Hematopoietic multipotent progenitor cell treated with erythropoietin and hydrocortisone succinate and interleukin-3 and kit ligand, for 4 days (in vitro differentiated cells): ENCODE results near the gene SEC61A1.

Experiments used
- DNase-seq: peaks from one replicate; pipeline ENCODE4 v3.0.0-alpha.2; 2015

Gene SEC61A1

DNA sequence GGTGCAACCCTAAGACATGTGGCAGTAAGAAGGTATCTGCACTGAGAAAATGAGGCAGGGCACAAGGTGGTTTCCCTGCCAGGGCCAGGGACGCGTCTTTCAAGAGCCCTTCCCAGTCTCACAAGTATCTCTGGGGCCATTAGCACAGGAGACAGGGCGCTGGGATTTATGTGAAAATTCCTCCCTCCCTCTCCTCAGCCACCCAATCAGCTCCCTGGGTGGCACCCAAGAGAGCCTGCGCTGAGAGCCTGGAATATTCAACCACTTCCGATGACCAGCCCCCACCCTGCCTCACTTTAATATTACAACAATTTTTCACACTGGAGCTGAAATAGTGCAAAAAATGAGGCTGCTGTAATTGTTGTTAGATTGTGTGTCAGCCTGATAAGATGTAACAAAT, 26.1 kb downstream of the SEC61A1 start:
- no peak for DNase-seq

DNA sequence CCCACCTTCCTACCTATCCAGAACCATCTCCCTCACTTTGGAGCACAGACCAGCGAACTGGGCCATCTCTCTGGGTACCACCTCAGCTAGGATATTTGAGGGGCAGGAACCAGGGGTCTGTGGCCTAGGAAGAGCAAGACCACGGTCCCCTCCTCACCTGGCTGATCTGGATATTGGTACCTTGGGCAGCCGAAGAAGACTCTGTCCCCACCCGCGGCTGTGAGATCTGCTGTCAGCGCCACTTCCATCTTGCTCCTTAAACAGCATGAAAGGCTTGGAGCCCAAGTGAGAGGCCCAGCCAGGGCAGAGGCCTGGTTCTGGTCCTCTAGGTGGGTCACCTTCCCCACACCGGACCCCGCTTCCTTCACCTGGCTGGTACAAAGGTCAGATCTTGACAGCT, 26.6 kb downstream of the SEC61A1 start:
- DNase-seq: no peak

DNA sequence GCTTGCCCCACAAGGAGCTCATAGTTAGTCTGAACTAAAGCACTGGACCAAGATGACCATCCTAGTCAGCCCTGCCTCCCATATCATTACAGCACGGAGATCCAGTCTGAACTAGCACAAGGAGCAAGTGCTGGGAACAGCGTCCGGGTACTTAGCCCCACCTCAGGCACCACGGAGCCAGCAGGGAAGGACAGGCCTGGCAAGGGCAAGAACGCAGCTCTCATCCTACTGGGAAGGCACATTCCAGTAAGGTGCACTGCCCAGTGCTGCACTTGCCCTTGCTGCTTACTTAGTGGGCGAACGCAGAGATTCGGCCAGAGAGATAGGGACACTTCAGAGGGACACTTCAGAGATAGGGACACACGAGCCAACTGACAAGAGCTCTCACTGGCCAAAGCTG, 27.6 kb downstream of the SEC61A1 start:
- DNase-seq: no peak

DNA sequence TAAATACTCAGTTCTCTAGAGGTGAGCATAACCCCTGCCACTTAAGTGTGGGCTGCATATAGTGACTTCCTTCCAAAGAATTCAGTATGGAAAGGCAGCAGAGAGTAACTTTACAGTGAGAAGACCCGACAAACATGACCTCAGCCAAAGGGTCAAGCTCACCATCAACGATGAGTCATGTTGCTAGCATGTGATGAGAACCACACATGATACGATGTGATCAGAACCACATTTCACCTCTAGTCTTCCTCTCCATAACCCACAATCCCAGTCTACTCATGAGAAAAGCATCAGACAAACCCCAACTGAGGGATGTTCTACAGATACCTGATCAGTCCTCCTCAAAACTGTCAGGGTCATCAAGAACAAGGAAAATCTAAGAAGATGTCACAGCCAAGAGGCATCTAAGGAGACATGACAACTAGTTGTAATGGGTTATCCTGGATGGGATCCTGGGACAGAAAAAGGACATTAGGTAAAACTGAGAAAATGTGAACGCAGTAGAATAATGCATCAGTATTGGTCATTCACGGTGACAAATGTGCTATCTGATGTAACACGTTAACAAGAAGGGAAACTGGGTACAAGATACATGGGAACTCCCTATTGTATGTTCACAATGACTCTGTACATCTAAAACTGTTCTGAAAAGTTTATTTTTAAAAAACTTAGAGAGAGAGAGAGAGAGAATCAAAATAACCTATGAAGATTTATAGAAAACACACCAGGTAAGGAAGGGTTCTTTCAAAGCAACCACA, 28.3 kb downstream of the SEC61A1 start:
- peak; percentile 44 for DNase-seq

DNA sequence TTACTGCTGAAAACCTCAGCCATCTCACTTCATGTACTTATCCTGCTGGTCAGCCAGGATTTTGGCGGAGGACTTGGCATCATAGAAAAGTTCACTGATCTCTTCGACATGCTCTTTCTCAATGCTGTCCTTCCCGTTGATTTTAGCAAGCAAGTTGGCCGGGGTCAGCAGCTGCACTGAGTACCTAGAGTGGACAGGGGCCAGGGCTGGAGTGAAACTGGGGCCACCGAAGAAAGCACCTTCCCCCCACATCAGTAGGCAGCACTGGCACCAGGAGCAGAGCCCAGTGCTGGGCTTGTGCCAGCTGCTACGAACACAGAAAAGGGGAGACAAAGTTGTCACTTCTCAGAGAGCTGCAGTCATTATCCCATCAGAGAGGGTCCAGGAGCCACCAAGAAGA, 29.0 kb downstream of the SEC61A1 start:
- DNase-seq: no peak

DNA sequence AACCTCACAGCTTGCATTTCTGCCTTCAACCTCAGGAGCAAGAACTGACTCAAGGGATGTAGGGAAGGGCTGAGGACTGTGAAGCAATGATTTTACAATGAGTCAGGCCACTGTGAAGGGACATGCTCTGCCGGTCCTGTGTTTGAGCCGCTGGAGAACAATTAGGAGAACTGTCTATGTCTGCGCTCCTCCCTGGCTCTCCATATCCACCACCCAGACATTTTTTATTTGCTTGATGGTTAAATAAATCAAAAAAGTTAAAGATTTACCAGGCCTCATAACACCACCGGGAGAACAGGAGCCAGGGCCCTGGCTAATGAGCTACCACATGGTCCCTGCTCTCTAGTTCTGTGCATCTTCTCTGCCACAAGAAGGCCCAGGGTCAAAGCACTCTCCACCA, 29.6 kb downstream of the SEC61A1 start:
- DNase-seq: no peak

DNA sequence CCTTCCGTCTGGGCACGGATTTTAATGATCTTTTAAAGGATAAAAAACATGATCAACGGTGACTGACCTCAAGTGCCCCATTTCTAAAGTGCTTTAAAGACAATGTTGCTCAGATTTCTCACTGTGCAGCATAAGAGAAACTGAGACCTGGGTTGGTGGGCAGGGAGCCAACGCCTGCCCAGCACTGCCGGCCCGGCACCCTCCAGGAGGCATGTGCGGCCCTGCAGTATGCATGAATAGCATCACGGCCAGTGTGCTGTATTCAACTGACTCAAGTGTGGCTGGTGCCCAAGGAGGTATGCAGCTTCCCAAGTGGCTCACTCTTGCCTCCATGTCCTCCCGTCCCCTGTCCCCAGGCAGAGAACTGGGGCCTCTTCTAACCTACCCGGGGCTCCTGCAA, 30.3 kb downstream of the SEC61A1 start:
- DNase-seq: no peak

DNA sequence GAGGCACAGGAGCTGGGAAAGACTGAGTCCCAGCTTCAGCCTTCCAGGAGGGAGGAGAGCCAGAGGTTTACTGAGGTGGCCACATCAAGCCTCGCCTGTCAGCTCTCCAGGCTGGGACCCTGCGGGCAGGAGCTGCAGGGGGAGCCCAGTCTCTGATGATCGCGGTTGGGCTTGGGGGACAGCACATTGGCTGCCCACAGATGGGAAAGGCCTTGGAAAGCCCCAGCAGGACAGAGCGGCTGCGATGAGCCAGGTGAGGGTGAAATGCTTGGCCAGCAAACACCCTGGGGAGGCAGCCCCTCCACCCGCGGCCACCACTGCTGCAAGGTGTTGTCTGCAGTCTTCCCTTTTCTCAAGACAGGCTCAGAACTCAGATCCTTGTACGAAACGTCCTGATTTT, 31.2 kb downstream of the SEC61A1 start:
- DNase-seq: no peak

DNA sequence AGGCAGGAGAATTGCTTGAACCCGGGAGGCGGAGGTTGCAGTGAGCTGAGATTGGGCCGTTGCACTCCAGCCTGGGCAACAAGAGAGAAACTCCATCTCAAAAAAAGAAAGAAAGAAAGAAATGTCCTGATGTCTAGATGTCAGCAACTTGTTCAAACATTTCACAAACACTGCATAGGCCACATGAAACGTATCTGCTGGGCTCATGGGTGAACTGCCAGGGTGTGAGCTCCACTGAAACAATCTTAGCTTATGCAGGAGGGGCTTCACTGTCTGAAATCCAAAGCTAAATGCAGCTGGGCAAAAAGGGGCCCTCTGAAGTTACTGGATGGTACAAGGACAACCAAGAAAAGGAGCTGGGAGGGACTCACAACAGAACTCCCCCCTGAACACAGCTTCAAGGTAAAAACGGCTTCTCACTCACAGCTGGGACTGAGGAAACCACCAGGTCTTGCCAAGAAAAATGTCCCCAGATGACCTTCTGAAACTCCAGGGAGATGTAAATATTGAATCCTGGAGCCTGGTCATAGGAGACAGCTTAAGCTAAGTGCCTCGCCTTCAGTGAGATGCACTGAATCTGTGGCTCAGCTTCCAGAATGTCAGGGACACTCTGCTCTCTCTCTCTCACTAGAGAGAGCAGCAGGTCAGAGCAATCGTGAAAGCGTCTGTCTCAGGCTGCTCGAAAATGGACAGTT, 31.9 kb downstream of the SEC61A1 start:
- DNase-seq: no peak

DNA sequence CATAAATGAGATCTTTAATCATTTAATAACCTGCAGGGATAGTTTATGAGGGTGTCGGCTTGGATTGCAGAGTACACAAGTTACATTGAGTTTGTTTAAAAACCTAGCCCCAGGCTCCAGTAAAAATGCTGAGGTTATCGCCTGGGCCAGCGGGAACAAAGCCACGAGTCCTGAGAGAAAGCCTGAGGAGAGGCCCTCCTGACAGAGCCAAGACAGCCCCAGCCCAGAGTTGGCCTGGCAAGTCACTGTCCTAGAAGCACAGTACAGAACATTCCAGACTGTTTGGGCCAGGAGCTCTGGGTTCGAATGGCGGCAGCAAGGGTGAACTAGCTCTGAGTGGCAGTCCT, 32.4 kb downstream of the SEC61A1 start:
- DNase-seq: no peak

DNA sequence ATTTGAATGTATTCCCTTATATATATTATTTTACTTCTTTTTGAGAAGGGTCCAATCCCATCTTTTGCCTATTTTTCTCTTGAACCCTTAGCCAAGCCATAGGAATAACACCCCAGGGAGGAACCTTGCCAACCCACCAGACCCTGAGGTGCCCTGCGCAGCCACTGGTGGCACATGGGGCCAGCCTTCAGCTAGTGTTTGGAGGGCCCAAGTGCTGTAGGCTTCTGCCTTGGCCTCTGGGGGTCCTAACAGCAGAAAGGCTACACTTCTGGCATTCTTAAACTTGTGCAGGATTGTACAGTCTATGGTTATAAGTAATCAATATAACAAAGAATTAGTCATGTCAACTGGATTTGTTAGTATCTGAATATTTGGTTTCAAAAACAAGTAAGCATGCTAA, 36.9 kb downstream of the SEC61A1 start:
- DNase-seq: peak; percentile 42

DNA sequence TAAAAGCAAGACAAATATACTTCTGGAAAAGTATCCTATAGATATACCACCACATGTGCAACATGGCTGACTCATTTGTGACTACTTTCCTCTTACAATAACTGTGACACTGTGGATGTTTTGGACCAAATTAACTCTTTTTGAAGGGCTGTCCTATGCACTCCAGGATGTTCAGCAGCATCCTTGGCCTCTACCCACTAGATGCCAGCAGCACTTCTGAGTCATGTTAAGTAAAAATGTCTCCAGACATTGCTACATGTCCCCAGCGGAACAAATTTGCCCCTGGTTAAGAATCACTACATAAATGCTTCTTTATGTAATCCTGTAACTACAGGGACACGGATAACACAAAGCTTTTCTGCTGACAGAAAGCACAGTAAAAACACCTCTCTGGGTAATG, 39.3 kb downstream of the SEC61A1 start:
- DNase-seq: no peak

DNA sequence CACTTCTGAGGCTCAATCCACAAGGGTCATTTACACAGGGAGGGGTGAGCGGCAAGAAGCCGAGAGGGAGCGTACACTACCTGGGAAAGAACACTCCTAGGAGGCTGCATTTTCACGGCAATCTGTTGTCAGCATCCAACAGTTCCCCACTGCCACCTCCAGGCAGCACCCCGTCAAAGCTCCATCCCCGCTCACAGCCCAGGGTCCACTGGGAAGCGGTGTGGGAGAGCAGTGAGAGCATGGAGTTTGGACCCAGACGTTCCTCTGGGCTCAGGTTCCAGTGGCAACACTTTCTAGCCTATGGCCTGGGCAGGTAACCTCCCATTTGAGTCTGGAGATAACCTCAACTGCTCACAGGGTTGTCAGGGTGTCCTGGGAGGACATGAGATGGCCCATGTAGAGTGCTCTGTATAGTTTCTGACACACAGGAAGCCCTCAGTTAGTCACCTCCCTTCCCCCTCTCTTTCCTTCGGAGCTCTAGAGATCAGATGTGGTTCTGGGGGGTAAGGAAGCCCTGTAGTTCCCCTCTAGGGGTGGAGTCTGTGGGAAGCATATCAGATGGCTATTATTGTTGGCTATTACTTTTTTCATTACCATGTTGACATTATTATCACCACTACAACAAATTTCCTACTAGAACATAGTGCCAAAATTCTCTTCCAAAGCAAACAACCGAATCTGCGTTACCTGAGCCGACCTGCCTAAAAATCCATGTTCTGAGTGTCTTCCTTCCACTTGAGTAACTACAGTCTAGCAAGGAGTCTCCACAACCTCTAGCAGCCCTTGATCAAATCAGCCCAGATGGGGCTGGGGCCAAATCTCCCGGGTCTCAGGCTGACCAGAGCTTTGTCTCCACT, 42.3 kb downstream of the SEC61A1 start:
- peak; percentile 85 for DNase-seq

DNA sequence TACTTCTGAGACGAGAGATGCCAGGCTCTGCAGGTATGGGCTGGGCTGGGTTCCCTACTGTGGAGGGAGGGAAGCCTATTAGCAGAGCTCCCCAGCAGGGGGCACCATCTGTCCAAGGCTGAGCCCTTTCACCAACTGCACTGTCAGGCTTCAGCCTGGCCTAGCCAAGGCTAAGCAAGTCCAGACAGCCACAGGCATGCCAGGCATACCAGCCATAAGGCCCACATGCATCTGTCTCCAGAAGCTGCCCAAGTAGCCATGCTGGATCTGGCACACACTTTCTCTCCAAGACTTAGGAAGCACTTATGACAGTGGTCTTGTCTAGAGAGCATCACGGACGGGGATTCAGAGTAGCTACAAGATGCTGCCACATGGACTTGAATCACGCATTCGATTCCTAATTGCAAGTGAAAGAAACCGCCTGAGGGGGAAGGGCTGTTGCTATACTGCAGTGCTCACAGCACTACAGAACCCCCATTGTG, 43.0 kb downstream of the SEC61A1 start:
- peak; percentile 90 for DNase-seq

DNA sequence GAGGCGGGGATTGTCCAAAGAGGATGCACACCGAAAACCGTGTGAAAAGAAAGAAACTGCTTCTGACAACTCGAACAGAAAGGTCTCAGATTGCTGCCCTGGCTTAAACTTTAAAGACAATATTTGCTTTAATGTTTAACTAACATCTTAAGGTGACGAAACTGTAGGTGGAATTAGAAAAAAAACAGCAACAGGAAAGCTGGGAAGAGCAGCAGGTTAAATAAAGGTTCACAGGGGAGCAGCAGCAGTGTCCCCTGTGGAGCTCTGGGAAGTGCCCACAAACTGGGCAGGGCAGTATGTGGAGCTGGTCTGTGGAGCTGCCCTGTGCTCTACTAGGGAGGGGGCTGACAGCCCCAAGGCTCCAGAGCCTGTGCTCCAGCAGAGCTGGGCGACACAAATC, 46.0 kb downstream of the SEC61A1 start:
- no peak for DNase-seq

DNA sequence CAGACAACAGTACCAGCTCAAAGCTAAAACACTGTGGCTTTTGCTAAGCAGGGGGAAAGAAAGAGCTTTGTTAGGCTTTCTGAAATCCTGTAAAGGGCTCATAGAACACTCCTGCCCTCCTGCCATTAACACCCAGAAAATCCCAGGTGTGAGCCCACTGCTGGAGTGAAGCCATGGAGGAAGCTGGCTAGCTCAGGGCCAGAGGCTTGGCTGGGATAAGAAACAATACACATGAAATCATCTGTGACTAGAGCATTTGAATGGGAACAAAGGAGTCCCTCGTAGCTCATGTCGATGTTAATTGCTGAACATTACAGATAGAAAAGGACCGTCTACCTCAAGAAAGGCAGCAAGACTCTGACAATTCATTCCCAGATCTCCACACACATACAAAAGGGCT, 47.9 kb downstream of the SEC61A1 start:
- no peak for DNase-seq

DNA sequence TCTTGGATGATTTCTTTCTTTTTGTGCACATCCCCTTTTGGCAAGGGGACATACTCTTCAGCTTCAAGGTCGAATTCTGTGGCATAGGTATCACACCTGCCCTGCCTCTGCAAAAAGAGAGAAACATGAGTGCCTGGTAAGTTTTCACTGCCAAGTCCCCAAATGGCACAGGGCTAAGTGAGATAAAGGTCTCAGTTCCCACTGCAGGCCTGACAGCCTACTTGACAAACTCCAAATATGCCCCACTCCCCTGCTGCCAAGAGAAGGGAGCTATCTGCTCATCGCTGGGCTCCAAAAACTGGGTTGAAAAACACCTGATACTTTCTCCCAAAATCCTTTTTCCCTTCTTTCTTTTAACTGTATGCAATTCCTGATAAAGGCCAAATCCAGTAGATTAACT, 48.4 kb downstream of the SEC61A1 start:
- no peak for DNase-seq

DNA sequence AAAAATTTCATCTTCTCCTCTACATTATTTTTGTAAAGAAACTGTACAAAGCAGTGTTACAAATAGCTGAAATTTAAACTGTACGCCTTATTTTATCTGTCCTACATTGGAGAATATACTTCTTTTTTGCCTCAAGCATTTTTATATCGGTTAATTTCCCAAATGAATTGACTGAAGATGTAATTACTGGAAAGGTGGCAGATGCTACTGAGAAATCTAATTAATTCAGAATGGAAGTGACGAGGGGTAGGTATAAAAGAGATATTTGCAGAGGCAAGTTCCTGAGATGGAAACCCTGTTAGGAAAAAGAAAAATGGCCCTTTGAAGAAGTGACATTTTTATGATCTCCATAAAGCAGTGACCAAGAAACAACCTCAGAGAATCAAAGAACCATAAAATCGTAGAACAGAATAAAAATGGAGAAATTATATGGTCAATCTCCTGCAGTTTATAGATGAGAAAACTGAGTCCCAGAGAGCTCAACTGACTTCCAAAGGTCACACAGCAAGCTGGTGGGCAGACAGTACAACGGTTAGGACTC, 51.0 kb downstream of the SEC61A1 start:
- DNase-seq: no peak

DNA sequence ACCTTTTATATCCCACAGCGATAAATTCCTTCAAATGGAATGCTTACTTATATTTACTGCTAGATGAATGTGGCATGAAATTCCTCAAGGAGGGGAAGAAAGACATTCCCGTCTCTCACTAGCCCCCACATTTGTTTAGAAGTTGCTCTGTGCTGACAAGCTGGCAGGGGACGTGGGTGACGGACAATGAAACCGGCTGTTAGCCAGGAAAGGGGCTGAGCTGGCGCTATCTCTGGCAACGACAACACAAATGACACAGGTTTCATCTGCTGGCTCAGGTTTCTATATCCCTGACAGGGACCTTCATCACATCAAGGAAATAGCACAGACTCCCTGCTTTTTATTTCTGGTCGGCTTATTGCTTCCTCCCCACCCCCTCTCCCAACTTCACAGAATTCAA, 55.6 kb downstream of the SEC61A1 start:
- no peak for DNase-seq

DNA sequence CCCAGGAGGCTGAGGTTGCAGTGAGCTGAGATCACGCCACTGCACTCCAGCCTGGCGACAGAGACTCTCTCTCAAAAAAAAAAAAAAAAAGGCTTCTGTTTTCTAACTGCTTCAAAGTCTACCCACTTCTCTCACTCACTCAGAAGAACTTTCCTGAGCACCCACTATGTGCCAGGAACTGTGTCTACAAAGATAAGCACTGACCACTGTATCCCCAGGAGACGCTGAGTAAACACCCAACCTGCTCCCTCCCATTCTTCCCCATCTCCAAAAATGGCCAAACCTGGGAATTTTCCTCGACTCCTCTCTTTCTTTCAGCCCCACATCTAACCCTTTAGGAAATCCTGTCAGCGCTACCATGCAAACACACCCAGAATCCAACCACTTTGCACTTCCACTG, 58.9 kb downstream of the SEC61A1 start:
- no peak for DNase-seq

DNA sequence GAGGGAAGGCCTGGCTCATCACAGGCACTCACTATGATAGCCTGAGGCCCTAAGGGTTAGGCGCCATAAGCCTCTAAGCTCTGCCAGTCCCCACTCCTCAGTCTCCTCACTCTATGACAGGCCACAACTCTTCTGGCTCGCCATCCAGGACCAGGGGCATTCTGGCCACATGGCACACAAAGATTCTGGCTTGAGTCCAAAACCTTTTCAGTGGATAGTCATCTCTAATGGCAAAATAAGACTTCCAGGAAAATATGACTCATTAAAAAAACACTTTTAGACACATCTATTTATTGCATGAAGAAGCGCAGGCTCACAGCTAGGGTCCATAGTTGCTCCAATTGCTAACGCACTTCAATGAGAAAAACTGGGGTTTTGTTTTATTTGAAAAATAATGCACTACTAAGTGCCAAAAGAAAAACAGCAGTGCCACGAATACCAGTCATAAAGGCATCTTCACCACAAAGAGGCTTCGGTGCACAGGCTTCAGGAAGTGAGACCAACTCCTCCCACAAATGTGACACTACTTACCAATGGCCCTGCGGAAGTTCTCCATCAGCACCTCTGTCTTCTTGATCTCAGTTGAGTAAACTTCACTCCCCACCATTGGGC, 60.2 kb downstream of the SEC61A1 start:
- peak; percentile 63 for DNase-seq

DNA sequence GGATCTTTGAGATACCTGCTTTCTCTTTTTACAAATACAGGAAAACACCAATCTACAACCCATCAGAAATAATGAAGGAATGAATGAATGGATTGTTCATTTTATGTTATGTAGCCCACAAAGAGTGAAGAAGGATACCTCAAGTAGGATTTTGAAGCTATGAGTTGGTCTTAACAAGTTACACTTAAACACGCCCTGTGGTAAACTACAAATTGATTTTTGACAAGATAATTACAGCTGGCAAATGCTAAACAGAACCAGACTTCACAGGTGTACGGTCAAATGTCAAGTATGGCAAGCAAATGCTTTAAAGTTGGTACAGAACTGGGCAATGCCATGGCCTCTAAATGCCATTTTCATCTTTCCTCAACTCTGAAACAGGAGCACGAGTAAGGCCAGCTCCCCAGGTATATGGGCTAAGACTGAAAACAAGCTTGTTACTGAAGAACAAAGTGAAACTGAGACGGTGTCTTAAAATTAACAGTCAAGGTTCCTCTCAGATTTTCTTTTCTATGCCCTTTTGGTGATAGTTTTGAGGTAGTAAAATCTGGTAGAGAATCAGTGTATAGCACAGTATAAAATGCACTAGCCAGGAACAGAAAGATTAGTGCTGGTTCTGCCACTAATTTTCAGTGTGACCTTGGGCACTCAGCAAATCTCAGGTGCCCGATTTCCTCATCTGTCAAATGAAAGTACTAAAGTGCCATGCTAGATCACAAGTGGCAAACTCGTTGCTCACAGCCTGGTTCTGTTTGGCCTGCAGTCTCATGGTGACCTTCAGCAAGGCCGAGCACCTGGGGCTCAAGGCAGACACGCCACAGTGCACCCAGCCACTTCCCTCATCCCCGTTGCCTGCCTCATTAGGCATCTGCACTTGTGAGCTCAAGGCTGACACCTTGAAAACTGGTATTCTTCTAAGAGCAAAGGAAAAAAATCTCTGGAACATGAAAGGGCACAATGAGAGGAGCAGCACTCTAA, 61.9 kb downstream of the SEC61A1 start:
- DNase-seq: no peak
